ENCODE results near the gene ST3GAL4.

GRCh38 chr11:126443120-126443519 lies 87.6 kb downstream of the ST3GAL4 start:
- TF ChIP-seq CTCF (conservative IDR thresholded peaks at IDR 0.05) (no peak), EZH2 (IDR thresholded peaks at IDR 0.05; ENCODE audit: low read depth) (no peak)

All from PC-9 (cell line).